Karpas-422 (cell line): ENCODE data around the gene CDK13. TPM values are rescaled to one million over a fixed set of nuclear protein-coding genes. Genes with fewer than 3 reads are reported as not detected.

Experiments
- DNase-seq: peaks from one replicate; pipeline ENCODE4 v3.0.0-alpha.2; 2015
- H2AFZ ChIP-seq: fragments of 200-600 bp; sonication (generic); 2 replicates; pipeline ENCODE4 v1.6.1; 2014; ENCODE audit warnings: antibody characterized with exemption, low read length, mixed read lengths
- H3K27ac ChIP-seq: fragments of 200-600 bp; sonication (generic); 2 replicates; pipeline ENCODE4 v1.5.1; 2014; ENCODE audit warnings: mild to moderate bottlenecking, low read length, moderate library complexity
- H3K27me3 ChIP-seq: fragments of 200-600 bp; sonication (generic); 2 replicates; pipeline ENCODE4 v1.6.1; 2014; ENCODE audit warnings: low read length, mixed read lengths
- H3K36me3 ChIP-seq: fragments of 200-600 bp; sonication (generic); 2 replicates; pipeline ENCODE4 v1.6.1; 2014; ENCODE audit warnings: low read length, mixed read lengths; ENCODE audit not compliant: insufficient read depth
- H3K4me1 ChIP-seq: fragments of 200-600 bp; sonication (generic); 2 replicates; pipeline ENCODE4 v1.6.1; 2014; ENCODE audit warnings: mild to moderate bottlenecking, low read length, mixed read lengths
- H3K4me2 ChIP-seq: fragments of 200-600 bp; sonication (generic); 2 replicates; pipeline ENCODE4 v1.6.1; 2014; ENCODE audit warnings: low read length, low read depth, mild to moderate bottlenecking; ENCODE audit not compliant: poor library complexity, severe bottlenecking
- H3K4me3 ChIP-seq: fragments of 200-600 bp; sonication (generic); 2 replicates; pipeline ENCODE4 v1.5.1; 2014; ENCODE audit warnings: mild to moderate bottlenecking, antibody characterized with exemption, low read length, mixed read lengths
- H3K79me2 ChIP-seq: fragments of 200-600 bp; sonication (generic); 2 replicates; pipeline ENCODE4 v1.6.1; 2014; ENCODE audit warnings: mild to moderate bottlenecking, low read length, mixed read lengths
- H3K9ac ChIP-seq: fragments of 200-600 bp; sonication (generic); 2 replicates; pipeline ENCODE4 v1.6.0; 2014; ENCODE audit warnings: low read length
- H3K9me2 ChIP-seq: fragments of 200-600 bp; sonication (generic), shearing (Covaris generic); replicated peaks from 2 replicates; pipeline ENCODE4 v1.6.0; 2014; ENCODE audit warnings: mild to moderate bottlenecking, low read length, moderate library complexity; ENCODE audit not compliant: insufficient read depth
- H3K9me3 ChIP-seq: fragments of 300-700, 200-600 bp; sonication (generic); 2 replicates; pipeline ENCODE4 v1.6.1; 2014; ENCODE audit warnings: low read length, mixed read lengths
- H4K20me1 ChIP-seq: fragments of 200-600 bp; sonication (generic); 2 replicates; pipeline ENCODE4 v1.6.1; 2014; ENCODE audit warnings: mild to moderate bottlenecking, antibody characterized with exemption, low read length, low read depth; ENCODE audit not compliant: insufficient read depth
- total RNA-seq: library from RNA; depleted of rRNA; stranded (reverse); fragments of >200 nt; shearing (Covaris generic); gene quantifications from 2 replicates; pipeline ENCODE4 v1.2.3, GENCODE V29; 2014; ENCODE audit warnings: low replicate concordance

CDK13 gene
- total RNA-seq, 1 experiment from 2014 or later: 81.1 TPM

GRCh38 chr7:40072268-40072667, 122.2 kb downstream of the CDK13 start:
- H3K79me2 ChIP-seq: no peaks in the 10 kb centered on the region
- no peak for DNase-seq
- H3K36me3 ChIP-seq: peaks cover 4% of the 10 kb centered on the region; the same call in 1 of the 2 replicates
- H3K9ac ChIP-seq: no peak overlapping the region
- no peaks in the 10 kb centered on the region for H4K20me1 ChIP-seq
- no peak overlapping the region for H2AFZ ChIP-seq
- no peak overlapping the region for H3K4me2 ChIP-seq
- no peaks in the 10 kb centered on the region for H3K4me1 ChIP-seq
- no peaks in the 10 kb centered on the region for H3K27me3 ChIP-seq
- H3K4me3 ChIP-seq: no peak overlapping the region
- no peaks in the 10 kb centered on the region for H3K9me2 ChIP-seq
- no peak overlapping the region for H3K27ac ChIP-seq
- H3K9me3 ChIP-seq: no peaks in the 10 kb centered on the region

- Histone ChIP-seq H3K27me3 (no peaks in the 10 kb centered on the region), H3K9me3 (no peaks in the 10 kb centered on the region), H3K9me2 (no peaks in the 10 kb centered on the region), H3K4me2 (no peak overlapping the region), H3K9ac (no peak overlapping the region), H3K4me1 (no peaks in the 10 kb centered on the region), H3K4me3 (no peak overlapping the region), H4K20me1 (no peaks in the 10 kb centered on the region), H3K79me2 (peaks cover 4% of the 10 kb centered on the region; the same call in 1 of the 2 replicates), H3K36me3 (peaks cover 9% of the 10 kb centered on the region; the same call in 1 of the 2 replicates), H3K27ac (no peak overlapping the region), H2AFZ (no peak overlapping the region)
- DNase-seq: no peak
Measured at GRCh38 chr7:40073239-40073638, 123.2 kb downstream of the CDK13 start.

- H3K36me3 ChIP-seq: peaks cover 17% of the 10 kb centered on the region; the same call in 1 of the 2 replicates
- peaks cover 9% of the 10 kb centered on the region for H3K79me2 ChIP-seq
- no peaks in the 10 kb centered on the region for H4K20me1 ChIP-seq
- no peaks in the 10 kb centered on the region for H3K9me3 ChIP-seq
- DNase-seq: no peak
- H3K9me2 ChIP-seq: no peaks in the 10 kb centered on the region; the same call in 1 of the 2 replicates
- no peak overlapping the region for H3K27ac ChIP-seq
- no peaks in the 10 kb centered on the region for H3K4me1 ChIP-seq
- H3K27me3 ChIP-seq: no peaks in the 10 kb centered on the region
- H3K4me3 ChIP-seq: no peak overlapping the region
- H2AFZ ChIP-seq: no peak overlapping the region
- no peak overlapping the region for H3K4me2 ChIP-seq
- no peak overlapping the region for H3K9ac ChIP-seq
Measured at GRCh38 chr7:40077849-40078248, 127.8 kb downstream of the CDK13 start.

- no peak overlapping the region for H3K9ac ChIP-seq
- H3K4me1 ChIP-seq: no peaks in the 10 kb centered on the region
- H3K27me3 ChIP-seq: no peaks in the 10 kb centered on the region
- no peaks in the 10 kb centered on the region for H3K9me3 ChIP-seq
- H3K27ac ChIP-seq: no peak overlapping the region
- H3K79me2 ChIP-seq: peaks cover 24% of the 10 kb centered on the region
- H2AFZ ChIP-seq: no peak overlapping the region
- H4K20me1 ChIP-seq: no peaks in the 10 kb centered on the region
- no peak for DNase-seq
- no peak overlapping the region for H3K4me3 ChIP-seq
- H3K36me3 ChIP-seq: peaks cover 54% of the 10 kb centered on the region; the same call in 1 of the 2 replicates
- H3K4me2 ChIP-seq: no peak overlapping the region
- H3K9me2 ChIP-seq: no peaks in the 10 kb centered on the region
Measured at GRCh38 chr7:40092182-40092581, 142.1 kb downstream of the CDK13 start.

GRCh38 chr7:40093631-40094350, 143.7 kb downstream of the CDK13 start:
- Histone ChIP-seq H3K4me2 (no peak overlapping the region), H3K4me1 (no peaks in the 10 kb centered on the region), H3K9ac (no peak overlapping the region), H3K27me3 (no peaks in the 10 kb centered on the region), H3K27ac (no peak overlapping the region), H4K20me1 (no peaks in the 10 kb centered on the region), H3K36me3 (peaks cover 56% of the 10 kb centered on the region; the same call in 1 of the 2 replicates), H3K79me2 (peaks cover 37% of the 10 kb centered on the region), H3K9me3 (no peaks in the 10 kb centered on the region), H3K4me3 (no peak overlapping the region), H3K9me2 (no peaks in the 10 kb centered on the region), H2AFZ (no peak overlapping the region)
- no peak for DNase-seq

- H3K27ac ChIP-seq: no peak overlapping the region
- no peaks in the 10 kb centered on the region for H3K9me2 ChIP-seq
- no peak for DNase-seq
- no peak overlapping the region for H2AFZ ChIP-seq
- H3K27me3 ChIP-seq: no peaks in the 10 kb centered on the region
- no peak overlapping the region for H3K9ac ChIP-seq
- H3K36me3 ChIP-seq: peaks cover 57% of the 10 kb centered on the region; the same call in 1 of the 2 replicates
- no peaks in the 10 kb centered on the region for H4K20me1 ChIP-seq
- no peak overlapping the region for H3K4me2 ChIP-seq
- no peaks in the 10 kb centered on the region for H3K9me3 ChIP-seq
- H3K4me3 ChIP-seq: no peak overlapping the region
- no peaks in the 10 kb centered on the region for H3K4me1 ChIP-seq
- H3K79me2 ChIP-seq: peaks cover 47% of the 10 kb centered on the region
Measured at GRCh38 chr7:40095230-40095629, 145.2 kb downstream of the CDK13 start.

- Histone ChIP-seq H4K20me1 (no peaks in the 10 kb centered on the region), H3K79me2 (peaks cover 49% of the 10 kb centered on the region), H3K9me3 (no peaks in the 10 kb centered on the region), H3K9ac (no peak overlapping the region), H2AFZ (no peak overlapping the region), H3K9me2 (no peaks in the 10 kb centered on the region), H3K36me3 (peaks cover 57% of the 10 kb centered on the region; the same call in 1 of the 2 replicates), H3K4me1 (no peaks in the 10 kb centered on the region), H3K27me3 (no peaks in the 10 kb centered on the region), H3K4me3 (no peak overlapping the region), H3K4me2 (no peak overlapping the region), H3K27ac (no peak overlapping the region)
- DNase-seq: no peak
Measured at GRCh38 chr7:40095695-40096327, 145.8 kb downstream of the CDK13 start.

- no peak overlapping the region for H3K9ac ChIP-seq
- H3K4me3 ChIP-seq: no peak overlapping the region
- no peaks in the 10 kb centered on the region for H3K9me3 ChIP-seq
- H2AFZ ChIP-seq: no peak overlapping the region
- H3K4me1 ChIP-seq: no peaks in the 10 kb centered on the region
- DNase-seq: no peak
- no peak overlapping the region for H3K27ac ChIP-seq
- peaks cover 53% of the 10 kb centered on the region for H3K79me2 ChIP-seq
- H3K36me3 ChIP-seq: peaks cover 43% of the 10 kb centered on the region; the same call in 1 of the 2 replicates
- no peaks in the 10 kb centered on the region for H4K20me1 ChIP-seq
- no peaks in the 10 kb centered on the region for H3K9me2 ChIP-seq
- no peak overlapping the region for H3K4me2 ChIP-seq
- H3K27me3 ChIP-seq: no peaks in the 10 kb centered on the region
Measured at GRCh38 chr7:40097728-40098127, 147.7 kb downstream of the CDK13 start.
